ENCODE data around the gene KRT5.
"Not testable (repeated sequence)": the region's sequence is repeated elsewhere in the genome, so short reads cannot be mapped to it uniquely, and the experiment has no call there.

The KRT5 gene

GRCh38 chr12:52494518-52494917, 25.7 kb downstream of the KRT5 start:
- no peak for DNase-seq (ENCODE audit: low read depth in 3 of 3)

- DNase-seq (ENCODE audit: low read depth in 3 of 3), result no peak
Observed at GRCh38 chr12:52494100-52494499, 26.1 kb downstream of the KRT5 start.

GRCh38 chr12:52493172-52493571, 27.0 kb downstream of the KRT5 start, which contains the start of gene KRT6A:
KRT6A (minus strand) TSS chr12:52493257; CDS start chr12:52493188, 69 bp downstream.
- no peak for DNase-seq (ENCODE audit: low read depth in 3 of 3)

- DNase-seq (ENCODE audit: low read depth in 3 of 3), result not testable (repeated sequence)
Observed at GRCh38 chr12:52492405-52492804, 27.8 kb downstream of the KRT5 start.

- not testable (repeated sequence) for DNase-seq (ENCODE audit: low read depth in 3 of 3)
Observed at GRCh38 chr12:52491495-52491894, 28.7 kb downstream of the KRT5 start.

GRCh38 chr12:52488736-52489135, 31.5 kb downstream of the KRT5 start:
- no peak for DNase-seq (ENCODE audit: low read depth in 3 of 3)

DNA sequence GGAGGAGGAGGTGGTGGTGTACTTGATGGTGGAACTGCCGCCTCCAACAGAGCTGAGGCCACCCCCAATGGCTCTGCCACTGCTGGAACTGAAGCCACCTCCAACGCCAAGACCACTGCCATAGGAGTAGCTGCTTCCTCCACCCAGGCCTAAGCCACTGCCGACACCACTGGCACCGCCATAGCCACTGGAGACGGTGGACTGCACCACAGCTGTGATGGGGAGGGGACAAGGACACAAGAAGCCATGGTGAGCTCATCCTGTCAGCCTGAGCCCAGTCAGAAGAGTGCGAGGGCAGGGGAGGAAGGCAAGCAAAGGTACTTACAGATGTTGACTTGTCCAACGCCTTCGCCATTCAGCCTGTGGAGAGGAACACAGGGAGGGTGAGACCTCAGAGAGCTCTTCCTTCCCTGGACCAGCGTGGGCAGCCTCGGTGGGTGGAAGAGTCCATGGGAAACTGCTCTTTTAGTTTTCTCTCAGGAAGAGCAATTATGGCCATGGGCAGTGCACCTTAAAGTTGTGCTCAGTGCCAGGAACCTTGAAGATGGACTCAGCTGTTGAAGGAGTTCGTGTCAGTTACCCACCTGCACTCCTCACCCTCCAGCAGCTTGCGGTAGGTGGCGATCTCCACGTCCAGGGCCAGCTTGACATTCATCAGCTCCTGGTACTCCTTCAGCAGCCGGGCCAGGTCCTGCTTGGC, 32.3 kb downstream of the KRT5 start:
- not testable (repeated sequence) for DNase-seq (ENCODE audit: low read depth in 3 of 3)

GRCh38 chr12:52487211-52487610, 33.0 kb downstream of the KRT5 start:
- no peak for DNase-seq (ENCODE audit: low read depth in 3 of 3)

DNA sequence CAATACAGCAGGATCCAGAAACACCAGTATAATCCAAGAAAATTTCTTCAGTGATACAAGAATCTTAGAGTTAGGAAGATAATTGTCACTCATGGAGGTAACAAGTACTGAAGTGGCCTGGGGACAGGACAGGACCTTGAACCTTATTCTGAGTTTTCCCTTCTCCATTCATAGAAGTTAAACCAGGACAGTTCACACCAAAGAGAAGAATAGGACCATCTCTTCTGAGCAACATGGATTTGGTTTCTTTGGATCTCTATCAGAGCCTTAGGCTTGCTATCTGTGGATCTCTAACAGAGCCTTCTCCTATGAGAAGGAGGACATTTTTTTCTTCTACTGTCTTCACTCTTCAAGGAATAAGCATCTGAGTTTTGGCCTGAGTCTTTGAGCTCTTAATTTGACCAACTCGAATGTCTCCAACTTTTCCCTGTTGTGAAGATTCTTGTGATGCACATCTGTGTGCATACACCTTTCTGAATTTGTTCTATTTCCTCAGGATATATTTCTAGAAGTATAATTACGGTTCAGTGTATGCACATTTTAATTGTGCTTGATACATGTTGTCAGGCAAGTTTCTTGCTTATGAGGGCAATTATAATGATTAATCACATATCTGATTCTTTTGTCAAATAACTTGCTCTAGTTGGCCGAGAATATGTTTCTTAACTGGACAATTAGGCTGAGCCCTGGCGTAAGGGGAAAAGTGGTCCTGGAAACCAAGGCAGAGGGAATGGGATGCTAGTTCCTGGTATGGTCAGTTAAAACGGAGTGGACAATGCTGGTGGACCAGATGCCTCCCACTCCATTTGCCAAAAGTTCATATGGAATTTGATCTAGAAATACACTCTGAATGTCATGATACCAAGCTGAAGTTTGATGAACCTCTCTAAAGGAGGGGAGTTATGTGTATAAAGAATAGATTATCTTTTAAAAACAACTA, 33.8 kb downstream of the KRT5 start:
- no peak for DNase-seq (ENCODE audit: low read depth in 3 of 3)

- DNase-seq (ENCODE audit: low read depth in 3 of 3), result no peak
Observed at GRCh38 chr12:52480073-52480472, 40.1 kb downstream of the KRT5 start.

DNA sequence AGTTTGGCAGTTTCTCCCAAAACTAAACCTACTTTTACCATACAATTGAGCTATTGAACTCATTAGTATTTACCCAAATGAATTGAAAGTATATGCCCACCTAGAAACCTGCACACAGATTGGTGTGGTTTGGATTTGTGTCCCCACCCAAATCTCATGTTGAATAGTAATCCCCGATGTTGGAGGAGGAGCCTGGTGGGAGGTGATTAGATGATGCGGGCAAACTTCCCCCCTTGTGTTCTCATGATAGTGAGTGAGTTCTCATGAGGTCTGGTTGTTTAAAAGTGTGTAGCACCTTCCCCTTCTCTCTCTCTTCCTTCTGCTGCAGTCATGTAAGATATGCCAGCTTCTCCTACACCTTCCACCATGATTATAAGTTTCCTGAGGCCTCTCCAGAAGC, 42.5 kb downstream of the KRT5 start:
- no peak for DNase-seq (ENCODE audit: low read depth in 3 of 3)

- no peak for DNase-seq (ENCODE audit: low read depth in 3 of 3)
Observed at GRCh38 chr12:52474212-52474611, 46.0 kb downstream of the KRT5 start.

- no peak for DNase-seq (ENCODE audit: low read depth in 3 of 3)
Observed at GRCh38 chr12:52473768-52474167, 46.4 kb downstream of the KRT5 start, which contains the start of gene KRT6C. KRT6C (minus strand) TSS chr12:52473805; CDS start chr12:52473737, 68 bp downstream.

DNA sequence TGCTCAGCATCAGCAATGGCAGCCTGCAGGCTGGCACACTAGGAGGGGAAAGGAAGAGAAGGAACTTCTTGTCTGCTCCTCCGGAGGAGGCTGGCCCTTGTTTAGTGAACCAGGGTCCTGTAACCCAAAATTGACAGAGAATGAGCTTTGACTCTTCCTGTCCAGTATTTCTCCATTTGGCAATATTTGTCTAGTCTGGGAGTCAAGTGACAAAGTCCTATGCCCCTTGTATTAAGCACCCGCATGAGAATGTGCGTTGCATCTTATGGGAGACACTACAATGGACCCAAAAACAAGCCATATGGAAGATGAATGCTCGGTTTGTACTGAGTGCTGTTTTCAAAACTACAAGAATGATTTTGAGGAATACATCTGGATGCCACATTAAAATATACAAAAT, 50.3 kb downstream of the KRT5 start:
- DNase-seq (ENCODE audit: low read depth in 3 of 3), result no peak

- DNase-seq (ENCODE audit: low read depth in 3 of 3), result no peak
Observed at GRCh38 chr12:52464897-52465296, 55.3 kb downstream of the KRT5 start.

All from stimulated activated CD4-positive, alpha-beta T cell treated with anti-CD3 and anti-CD28 coated beads, TNF-alpha, amount 100 ng/mL, for 48 hours (primary cell).